Cerebellar cortex (tissue), 1 donor: ENCODE results near the gene IPO4.

Experiments used
- DNase-seq: peaks from one replicate; pipeline ENCODE4 v3.0.0-alpha.2; 2015; ENCODE audit warnings: low spot score

The IPO4 gene

DNA sequence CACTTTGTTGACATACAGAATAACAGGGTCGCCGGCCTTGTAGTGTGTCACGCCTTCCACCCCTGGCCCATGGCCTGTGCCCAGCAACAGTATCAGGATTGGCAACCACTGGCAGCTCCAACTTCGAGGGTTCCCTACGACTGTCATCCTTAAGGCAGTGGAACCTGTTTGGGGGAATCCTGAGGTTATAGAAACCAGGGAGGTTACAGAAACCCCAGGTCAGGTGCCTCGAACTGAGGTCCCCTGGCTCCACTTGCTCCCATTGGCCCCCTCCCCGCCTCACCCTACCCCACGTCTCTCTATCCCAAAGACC, 6.2 kb upstream of the IPO4 start:
- no peak for DNase-seq

DNA sequence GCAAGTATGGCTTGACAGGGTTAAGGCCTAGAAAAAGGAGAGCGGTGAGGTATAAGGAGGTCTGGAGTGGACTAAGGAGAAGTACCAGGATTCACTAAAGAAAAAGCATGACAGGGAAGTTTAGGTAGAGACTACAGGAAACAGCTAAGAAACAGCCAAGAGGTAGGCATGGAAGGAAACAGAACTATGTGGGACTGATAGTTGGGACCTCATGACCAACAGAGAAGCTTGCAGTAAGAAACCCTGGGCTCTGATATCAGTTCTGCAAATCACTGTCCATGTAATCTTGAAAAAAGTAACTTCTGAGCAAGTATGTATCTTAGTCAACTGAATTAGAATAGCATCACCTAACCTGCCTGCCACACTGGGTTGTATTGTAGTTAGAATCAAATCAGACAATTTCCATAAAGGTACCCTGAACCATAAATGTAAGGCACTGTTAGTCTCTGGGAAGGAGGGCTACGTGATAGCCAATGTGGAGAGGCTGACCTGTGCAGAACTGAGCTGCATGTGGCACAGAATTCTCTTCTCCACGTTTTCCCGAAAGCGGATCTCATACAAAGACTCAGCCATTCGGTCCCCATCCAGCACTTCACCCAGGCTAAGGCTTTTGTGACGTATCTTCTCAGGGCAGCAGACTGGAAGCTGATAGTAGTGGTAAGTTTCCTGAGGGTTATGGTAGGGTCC, 5.7 kb upstream of the IPO4 start:
- DNase-seq = peak; percentile 18

GRCh38 chr14:24192933-24193332, 4.3 kb upstream of the IPO4 start:
- no peak for DNase-seq

- no peak for DNase-seq
Observed at GRCh38 chr14:24190416-24190815, 1.8 kb upstream of the IPO4 start.

GRCh38 chr14:24189460-24189859, 844 bp upstream of the IPO4 start:
- no peak for DNase-seq

- no peak for DNase-seq
Observed at GRCh38 chr14:24189059-24189375, 401 bp upstream of the IPO4 start.

GRCh38 chr14:24187539-24187915, 1.1 kb downstream of the IPO4 start:
- DNase-seq = no peak

GRCh38 chr14:24186831-24187538, 1.6 kb downstream of the IPO4 start:
- no peak for DNase-seq

GRCh38 chr14:24185741-24186140, 2.9 kb downstream of the IPO4 start:
- DNase-seq = no peak

DNA sequence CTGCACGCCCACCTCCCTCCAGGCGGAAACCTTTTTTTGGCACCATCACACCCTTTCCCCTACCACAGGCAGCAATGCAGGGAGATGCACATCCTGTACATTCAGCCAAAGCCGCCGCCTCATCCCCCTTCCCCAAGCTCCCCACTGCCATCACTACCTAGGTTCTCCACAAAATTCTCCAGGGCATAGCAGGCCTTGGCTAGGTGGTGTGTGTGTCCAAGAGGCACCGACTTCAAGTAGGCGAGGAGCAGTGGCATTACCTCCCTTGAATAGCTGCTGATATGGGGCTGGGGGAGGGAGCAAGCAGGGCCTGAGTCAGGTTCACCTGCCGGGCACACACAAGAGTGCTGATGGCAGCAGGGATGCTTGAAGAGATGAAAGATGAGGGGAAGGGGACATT, 3.6 kb downstream of the IPO4 start:
- DNase-seq = no peak

DNA sequence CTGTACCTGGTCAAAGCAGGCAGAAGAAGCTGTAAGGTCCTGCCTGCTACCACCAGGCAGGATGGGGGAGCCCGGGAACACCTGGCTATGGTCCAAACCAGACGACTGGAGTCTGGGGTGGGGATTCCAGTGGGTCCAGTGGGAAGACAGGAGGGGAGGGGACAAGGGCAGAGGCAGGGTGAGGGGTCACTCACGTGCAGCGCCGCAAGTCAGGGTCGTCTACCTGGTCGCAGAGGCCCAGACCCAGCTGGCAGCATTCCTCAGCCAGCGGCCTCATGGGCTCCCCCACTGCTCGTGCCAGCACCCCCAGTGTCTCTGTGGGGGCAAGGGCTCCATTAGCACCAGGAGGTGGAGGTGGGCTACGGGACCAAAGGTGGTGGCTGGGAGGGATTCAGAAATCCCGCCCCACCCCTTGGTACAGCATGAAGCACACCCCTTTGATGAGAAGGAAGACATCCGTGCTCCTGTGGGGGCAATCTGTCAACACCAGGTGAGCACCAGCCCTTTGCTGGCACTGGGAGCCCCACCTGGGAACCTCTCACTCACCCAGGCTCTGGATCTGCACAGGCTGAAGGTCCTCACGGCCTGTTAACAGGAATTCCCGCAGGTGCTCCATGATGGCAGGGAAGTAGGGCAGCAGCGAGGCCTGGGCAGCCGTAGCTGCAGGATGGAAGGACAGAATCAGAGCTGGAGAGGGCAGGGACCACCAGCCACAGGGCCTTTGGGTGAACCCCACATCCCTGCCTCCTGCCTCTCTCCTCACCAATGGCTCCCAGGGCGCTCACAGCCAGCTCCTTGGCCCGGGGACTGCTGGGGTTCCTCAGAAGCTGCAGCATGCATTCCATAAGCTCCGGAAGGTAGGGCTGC, 4.3 kb downstream of the IPO4 start:
- no peak for DNase-seq

DNA sequence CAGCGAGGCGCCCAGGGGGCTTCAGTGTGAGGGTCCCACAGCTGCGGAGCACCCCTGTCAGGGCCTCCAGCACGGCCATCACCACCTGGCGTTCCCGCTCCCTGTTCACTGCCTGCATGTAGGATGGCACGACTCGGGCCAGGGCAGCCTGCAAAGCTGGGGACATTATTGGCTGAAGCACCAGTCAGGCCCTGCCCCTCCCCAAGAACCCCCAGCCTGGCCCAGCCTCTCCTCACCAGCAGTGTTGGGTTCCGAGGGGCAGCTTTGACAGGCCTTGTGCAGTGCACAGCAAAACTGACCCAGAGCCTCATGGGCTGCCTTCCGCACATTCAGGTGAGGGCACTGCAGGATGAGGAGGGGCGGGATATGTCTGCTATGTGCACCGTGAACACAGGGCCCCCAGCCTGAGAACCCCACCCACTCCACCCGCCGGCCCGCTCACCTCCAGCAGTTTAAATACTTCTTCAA, 5.6 kb downstream of the IPO4 start:
- no peak for DNase-seq

GRCh38 chr14:24182110-24182882, 6.3 kb downstream of the IPO4 start:
- no peak for DNase-seq

GRCh38 chr14:24181371-24182077, 7.1 kb downstream of the IPO4 start:
- no peak for DNase-seq

GRCh38 chr14:24179961-24180796, 8.4 kb downstream of the IPO4 start:
- peak; percentile 44 for DNase-seq

GRCh38 chr14:24179294-24179960, 9.2 kb downstream of the IPO4 start:
- no peak for DNase-seq

- no peak for DNase-seq
Observed at GRCh38 chr14:24178399-24179178, 10.0 kb downstream of the IPO4 start.

DNA sequence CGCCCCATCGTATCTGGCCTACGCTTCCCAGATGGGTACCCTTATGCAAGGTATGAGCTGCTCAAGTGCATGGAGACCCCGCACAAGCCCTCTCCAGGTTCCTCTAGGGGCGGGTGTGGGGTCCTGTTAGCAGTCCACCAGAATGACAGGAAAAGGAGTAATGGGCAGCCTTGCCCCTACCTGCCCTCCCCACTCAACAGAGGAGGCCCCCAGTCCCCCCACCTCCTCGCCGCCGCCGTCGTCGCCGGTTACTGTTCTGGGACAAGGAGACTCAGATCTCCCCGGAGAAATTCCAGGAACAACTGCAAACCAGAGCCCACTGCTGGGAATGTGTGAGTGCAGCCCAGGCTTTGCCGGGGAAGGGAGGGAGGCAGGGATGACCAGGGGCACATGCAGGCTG, 10.7 kb downstream of the IPO4 start:
- DNase-seq = no peak

DNA sequence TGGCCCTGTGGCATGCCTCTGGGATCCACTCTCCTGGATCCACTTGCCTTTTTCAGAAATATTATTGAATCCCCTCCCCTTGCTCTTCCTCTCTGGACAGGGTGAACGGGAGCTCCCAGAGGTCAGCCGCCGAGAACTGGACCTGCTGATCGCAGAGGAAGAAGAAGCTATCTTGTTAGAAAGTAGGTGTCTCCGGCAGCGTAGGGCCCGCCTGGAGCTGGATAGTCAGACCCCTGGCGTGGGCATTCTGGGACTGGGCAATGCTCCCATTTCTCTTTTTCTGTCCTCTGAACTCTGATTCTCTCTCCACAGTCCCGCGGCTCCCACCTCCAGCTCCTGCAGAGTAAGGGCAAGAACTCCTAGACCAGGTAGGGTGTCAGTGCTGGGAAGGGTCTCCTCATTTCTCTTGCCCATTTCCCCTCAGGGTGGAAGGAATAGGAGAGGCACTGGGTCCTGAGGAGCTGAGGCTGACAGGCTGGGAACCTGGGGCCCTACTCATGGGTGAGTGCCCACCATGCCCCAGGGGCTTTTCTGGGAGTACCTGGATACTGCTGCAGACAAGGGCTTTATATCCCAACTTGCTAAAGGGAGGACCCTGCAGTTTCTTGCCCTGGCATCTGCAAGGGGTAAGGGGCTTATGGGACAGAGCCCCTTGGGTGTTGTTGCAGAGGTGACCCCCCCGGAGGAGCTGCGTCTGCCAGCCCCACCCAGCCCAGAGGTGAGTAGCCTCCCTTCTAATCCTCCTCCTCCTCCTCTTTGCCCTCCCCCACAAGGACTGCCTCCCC, 11.4 kb downstream of the IPO4 start:
- DNase-seq = no peak
